ENCODE measurements around the gene GSE1.
A peak's percentile ranks its signal among the peaks of the same experiment; 100 is the strongest.

- TF ChIP-seq POLR2A (IDR thresholded peaks at IDR 0.05), result no peak
- peak in 1 of 12 donors; percentile 9 for TF ChIP-seq CTCF (IDR thresholded peaks at IDR 0.05)
These were observed 5.8 kb upstream of the GSE1 start for GRCh38 chr16:85607321-85607765.
